GM12801 (cell line): Measurements from ENCODE around the gene PPP2R1B.

Source experiments
- CTCF ChIP-seq: IDR thresholded peaks from one replicate; pipeline ENCODE4 v1.5.1; 2011; ENCODE audit warnings: control low read depth; ENCODE audit not compliant: insufficient read length; ENCODE audit errors: extremely low read depth

Gene PPP2R1B

GRCh38 chr11:111759778-111760407 is 6.3 kb downstream of the PPP2R1B start:
- no peak for TF ChIP-seq CTCF

GRCh38 chr11:111759376-111759775 is 6.8 kb downstream of the PPP2R1B start:
- no peak for TF ChIP-seq CTCF

DNA sequence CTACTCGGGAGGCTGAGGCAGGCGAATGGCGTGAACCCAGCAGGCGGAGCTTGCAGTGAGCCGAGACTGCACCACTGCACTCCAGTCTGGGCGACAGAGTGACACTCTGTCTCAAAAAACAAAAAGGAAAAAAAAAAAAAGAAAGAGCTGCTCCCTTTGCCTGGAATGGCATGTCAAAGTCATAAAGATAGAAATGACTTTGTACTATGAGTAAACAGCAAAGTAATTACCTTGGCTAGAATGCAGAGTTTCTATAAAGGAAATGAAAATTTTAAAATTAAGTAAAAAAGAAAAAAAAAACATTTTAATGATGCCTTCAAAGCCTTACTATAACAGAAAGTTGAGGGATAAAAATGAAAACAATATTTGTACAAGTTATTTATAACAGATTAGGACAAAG is 10.1 kb downstream of the PPP2R1B start:
- no peak for TF ChIP-seq CTCF

DNA sequence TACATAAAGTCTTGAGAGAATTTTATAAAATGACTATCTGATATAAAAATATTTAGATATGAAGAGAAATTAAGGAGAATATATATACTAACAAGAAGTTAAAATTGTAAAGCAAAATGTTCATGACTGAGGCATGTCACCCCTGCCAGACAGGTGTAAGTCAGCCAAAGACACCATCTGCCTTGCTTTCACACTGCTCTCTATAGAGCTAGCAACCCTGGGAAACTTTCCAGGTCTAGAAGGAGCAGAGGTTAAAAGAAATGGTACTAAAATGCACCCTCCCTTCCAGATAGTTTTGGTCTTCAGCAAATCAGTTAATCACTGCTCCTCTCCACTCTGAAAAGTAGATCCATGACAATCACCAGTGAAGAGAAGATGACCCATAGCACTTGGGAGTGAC is 16.5 kb downstream of the PPP2R1B start:
- TF ChIP-seq CTCF, result no peak

DNA sequence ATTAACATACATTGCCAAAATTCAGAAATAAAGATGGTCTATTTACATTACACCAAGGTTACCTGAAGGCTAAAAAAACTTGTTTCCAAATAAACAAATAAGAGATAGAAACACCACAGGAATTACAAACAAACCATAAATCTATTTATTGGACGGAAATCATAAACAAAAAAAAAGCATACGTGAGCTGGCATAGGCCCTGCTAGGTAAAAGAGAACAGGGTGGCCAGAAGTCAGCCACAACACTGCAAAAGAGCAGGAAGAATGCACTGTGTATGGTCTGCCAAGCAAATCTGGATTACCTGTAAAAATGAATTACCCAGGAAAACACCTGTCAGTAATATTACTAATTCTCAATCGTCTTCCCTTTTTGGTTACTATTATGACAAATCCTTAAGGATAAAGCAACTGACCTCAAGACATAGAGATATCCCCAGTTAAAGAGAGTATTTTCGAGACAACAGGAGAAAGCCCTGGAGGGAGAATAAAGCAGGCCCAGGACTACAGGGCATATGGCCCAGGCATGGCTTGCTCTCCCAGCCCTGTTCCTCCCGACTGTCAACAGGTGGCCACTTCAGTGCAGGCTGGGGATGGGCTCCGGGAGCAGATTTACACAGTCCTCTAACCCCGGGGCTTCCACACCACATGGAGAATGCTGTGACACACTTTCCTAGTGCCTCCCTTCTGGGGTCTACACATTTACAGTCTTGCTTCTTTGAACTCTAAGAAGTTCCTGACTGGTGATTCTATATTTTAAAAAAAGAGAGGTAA is 18.0 kb downstream of the PPP2R1B start:
- no peak for TF ChIP-seq CTCF

DNA sequence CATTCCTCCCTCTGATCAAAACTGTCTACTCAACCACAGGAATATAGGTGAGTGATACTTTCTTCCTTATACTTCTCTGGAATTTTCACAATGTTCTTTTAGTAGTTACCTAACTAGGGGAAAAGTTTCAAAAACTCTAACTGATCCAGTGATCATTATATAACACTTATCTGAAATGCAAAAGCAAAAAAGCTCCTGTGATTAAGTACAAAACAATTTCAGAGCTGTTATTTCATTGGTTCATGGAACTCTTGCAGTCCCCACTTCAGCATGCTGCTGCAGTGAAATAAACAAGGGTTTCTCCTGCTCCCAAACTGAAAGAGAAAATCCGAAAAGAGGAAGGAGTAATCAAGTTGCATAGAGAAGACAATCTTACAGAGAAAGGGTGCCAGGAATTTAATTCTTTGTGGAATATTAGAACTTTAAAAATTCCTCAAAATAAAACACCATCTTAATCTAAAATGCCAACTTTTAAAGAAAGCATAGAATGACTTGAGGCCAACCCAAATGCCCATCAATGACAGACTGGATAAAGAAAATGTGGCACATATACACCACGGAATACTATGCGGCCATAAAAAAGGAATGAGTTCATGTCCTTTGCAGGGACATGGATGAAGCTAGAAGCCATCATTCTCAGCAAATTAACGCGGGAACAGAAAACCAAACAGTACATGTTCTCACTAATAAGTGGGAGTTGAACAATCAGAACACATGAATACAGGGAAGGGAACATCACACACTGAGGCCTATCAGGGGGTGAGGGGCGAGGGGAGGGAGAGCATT is 20.3 kb downstream of the PPP2R1B start:
- TF ChIP-seq CTCF, result no peak

GRCh38 chr11:111743700-111744099 is 22.5 kb downstream of the PPP2R1B start:
- TF ChIP-seq CTCF, result no peak
